NCI-H1417 treated with DMSO at 0.1 percent for 48 hours (cell line): Measurements from ENCODE around the gene KAT7.

Source experiments
- DNase-seq: peaks from one replicate; lab custom pipeline; 2025; lab: John Stamatoyannopoulos, UW

The KAT7 gene

GRCh38 chr17:49760932-49761558, 27.4 kb upstream of the KAT7 start:
- DNase-seq, result no peak

GRCh38 chr17:49762151-49762941, 26.1 kb upstream of the KAT7 start:
- no peak for DNase-seq

- DNase-seq, result peak; percentile 91
Observed at GRCh38 chr17:49763735-49764558, 24.5 kb upstream of the KAT7 start, which contains the start of gene FAM117A. Gene FAM117A, minus strand, starts transcription at chr17:49764131. Its CDS starts 44 bp downstream, at chr17:49764087.

- no peak for DNase-seq
Observed at GRCh38 chr17:49764559-49765180, 23.8 kb upstream of the KAT7 start.

- DNase-seq, result no peak
Observed at GRCh38 chr17:49766918-49767530, 21.5 kb upstream of the KAT7 start.

- no peak for DNase-seq
Observed at GRCh38 chr17:49775546-49776260, 12.8 kb upstream of the KAT7 start.

GRCh38 chr17:49776551-49777300, 11.8 kb upstream of the KAT7 start:
- DNase-seq, result no peak

- DNase-seq, result no peak
Observed at GRCh38 chr17:49777563-49777962, 10.9 kb upstream of the KAT7 start.

- no peak for DNase-seq
Observed at GRCh38 chr17:49779156-49779738, 9.2 kb upstream of the KAT7 start.

GRCh38 chr17:49779739-49780231, 8.7 kb upstream of the KAT7 start:
- DNase-seq, result no peak

GRCh38 chr17:49783071-49783715, 5.3 kb upstream of the KAT7 start:
- no peak for DNase-seq

GRCh38 chr17:49783791-49784190, 4.7 kb upstream of the KAT7 start:
- DNase-seq, result no peak

GRCh38 chr17:49784636-49785035, 3.8 kb upstream of the KAT7 start:
- DNase-seq, result no peak

- no peak for DNase-seq
Observed at GRCh38 chr17:49787884-49788477, 500 bp upstream of the KAT7 start.

- no peak for DNase-seq
Observed at GRCh38 chr17:49789243-49789578, 730 bp downstream of the KAT7 start.

- no peak for DNase-seq
Observed at GRCh38 chr17:49793309-49793708, 4.8 kb downstream of the KAT7 start.

GRCh38 chr17:49795372-49795771, 6.9 kb downstream of the KAT7 start:
- no peak for DNase-seq

- DNase-seq, result no peak
Observed at GRCh38 chr17:49798182-49798581, 9.7 kb downstream of the KAT7 start.

- no peak for DNase-seq
Observed at GRCh38 chr17:49798738-49799137, 10.3 kb downstream of the KAT7 start.
